COLO829 (cell line): Measurements from ENCODE around the gene HMX3.

ENCODE experiments used
- DNase-seq: peaks from one replicate; pipeline ENCODE4 v3.0.0; 2012; ENCODE audit warnings: low spot score

HMX3 gene

GRCh38 chr10:123135415-123136141 is at the start of gene HMX3:
TSS of gene HMX3 (plus strand) at chr10:123135970. CDS start at chr10:123136051, 81 bp downstream.
- no peak for DNase-seq

GRCh38 chr10:123086281-123086680 is 49.5 kb upstream of the HMX3 start:
- no peak for DNase-seq

- DNase-seq: no peak
Observed at GRCh38 chr10:123087348-123087747, 48.4 kb upstream of the HMX3 start.

GRCh38 chr10:123087786-123088185 is 48.0 kb upstream of the HMX3 start:
- DNase-seq: no peak

GRCh38 chr10:123092635-123093414 is 42.9 kb upstream of the HMX3 start:
- no peak for DNase-seq

GRCh38 chr10:123093489-123093888 is 42.3 kb upstream of the HMX3 start:
- DNase-seq: no peak

- DNase-seq: no peak
Observed at GRCh38 chr10:123096452-123096851, 39.3 kb upstream of the HMX3 start.

- no peak for DNase-seq
Observed at GRCh38 chr10:123097039-123097438, 38.7 kb upstream of the HMX3 start.

GRCh38 chr10:123100030-123100762 is 35.6 kb upstream of the HMX3 start:
- DNase-seq: no peak

GRCh38 chr10:123101872-123102271 is 33.9 kb upstream of the HMX3 start:
- no peak for DNase-seq

GRCh38 chr10:123102673-123103072 is 33.1 kb upstream of the HMX3 start:
- DNase-seq: no peak

- no peak for DNase-seq
Observed at GRCh38 chr10:123103944-123104343, 31.8 kb upstream of the HMX3 start.

GRCh38 chr10:123109466-123109865 is 26.3 kb upstream of the HMX3 start:
- DNase-seq: no peak

GRCh38 chr10:123117644-123118417 is 17.9 kb upstream of the HMX3 start:
- no peak for DNase-seq

- DNase-seq: no peak
Observed at GRCh38 chr10:123119081-123119480, 16.7 kb upstream of the HMX3 start.

GRCh38 chr10:123126246-123126645 is 9.5 kb upstream of the HMX3 start:
- DNase-seq: no peak

GRCh38 chr10:123129618-123130271 is 6.0 kb upstream of the HMX3 start:
- DNase-seq: no peak

GRCh38 chr10:123132576-123133477 is 2.9 kb upstream of the HMX3 start:
- DNase-seq: peak; percentile 74

- DNase-seq: no peak
Observed at GRCh38 chr10:123133541-123134342, 2.0 kb upstream of the HMX3 start.
